ENCODE measurements around the gene COX19.
A peak's percentile ranks its signal among the peaks of the same experiment; 100 is the strongest.
"Not testable (repeated sequence)": the region's sequence is repeated elsewhere in the genome, so short reads cannot be mapped to it uniquely, and the experiment has no call there.

Gene COX19

GRCh38 chr7:943793-944192 lies 31.6 kb downstream of the COX19 start:
- not testable (repeated sequence) for DNase-seq (ENCODE audit: low read depth)

GRCh38 chr7:940599-941408 lies 34.5 kb downstream of the COX19 start:
- no peak for DNase-seq (ENCODE audit: low read depth)

- DNase-seq (ENCODE audit: low read depth) = no peak
Measured at GRCh38 chr7:939843-940242, 35.5 kb downstream of the COX19 start.

GRCh38 chr7:938546-939185 lies 36.7 kb downstream of the COX19 start:
- no peak for DNase-seq (ENCODE audit: low read depth)

- no peak for DNase-seq (ENCODE audit: low read depth)
Measured at GRCh38 chr7:937856-938484, 37.4 kb downstream of the COX19 start.

- no peak for DNase-seq (ENCODE audit: low read depth)
Measured at GRCh38 chr7:936386-937054, 38.8 kb downstream of the COX19 start.

- DNase-seq (ENCODE audit: low read depth) = no peak
Measured at GRCh38 chr7:935874-936385, 39.4 kb downstream of the COX19 start.

GRCh38 chr7:935164-935873 lies 40.0 kb downstream of the COX19 start:
- DNase-seq (ENCODE audit: low read depth) = no peak

- no peak for DNase-seq (ENCODE audit: low read depth)
Measured at GRCh38 chr7:934469-935163, 40.7 kb downstream of the COX19 start.

GRCh38 chr7:932651-932975 lies 42.7 kb downstream of the COX19 start:
- no peak for DNase-seq (ENCODE audit: low read depth)

GRCh38 chr7:931871-932650 lies 43.3 kb downstream of the COX19 start:
- no peak for DNase-seq (ENCODE audit: low read depth)

GRCh38 chr7:930975-931758 lies 44.2 kb downstream of the COX19 start:
- DNase-seq (ENCODE audit: low read depth) = no peak

GRCh38 chr7:929311-929711 lies 46.0 kb downstream of the COX19 start:
- no peak for DNase-seq (ENCODE audit: low read depth)

- no peak for DNase-seq (ENCODE audit: low read depth)
Measured at GRCh38 chr7:927031-927671, 48.2 kb downstream of the COX19 start.

GRCh38 chr7:926061-927030 lies 49.0 kb downstream of the COX19 start:
- DNase-seq (ENCODE audit: low read depth) = no peak

GRCh38 chr7:925601-926000 lies 49.7 kb downstream of the COX19 start:
- peak; percentile 75 for DNase-seq (ENCODE audit: low read depth)

GRCh38 chr7:924541-925231 lies 50.7 kb downstream of the COX19 start:
- DNase-seq (ENCODE audit: low read depth) = no peak
